ENCODE data around the gene RANBP17.

DNA sequence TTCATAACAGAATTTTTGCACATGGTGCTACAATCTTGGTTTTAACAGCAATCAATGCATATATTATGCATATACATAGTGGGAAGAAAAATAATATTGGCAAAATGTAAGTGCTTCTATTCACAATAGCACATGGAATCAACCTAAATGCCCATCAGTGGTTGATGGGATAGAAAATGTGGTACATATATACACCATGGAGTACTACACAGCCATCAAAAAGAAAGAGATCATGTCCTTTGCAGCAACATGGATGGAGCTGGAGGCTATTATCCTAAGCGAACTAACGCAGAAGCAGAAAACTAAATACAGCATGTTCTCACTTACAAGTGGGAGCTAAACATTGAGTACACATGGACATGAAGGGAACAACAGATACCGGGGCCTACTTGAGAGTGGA lies 410.0 kb downstream of the RANBP17 start:
- TF ChIP-seq CTCF (IDR thresholded peaks at IDR 0.05; ENCODE audit: low read length) (no peak), EZH2 (optimal IDR thresholded peaks at IDR 0.05; ENCODE audit: low read depth, low read length) (no peak)

Data from MM.1S (cell line).